PC-9 (cell line): ENCODE data around the gene NUDCD3.

ENCODE experiments used
- EZH2 ChIP-seq: fragments of 200-600 bp; sonication (generic); IDR thresholded peaks from 2 replicates; pipeline ENCODE4 v1.8.0; 2017; ENCODE audit warnings: antibody characterized with exemption, low read depth
- TF ChIP-seq, protein P1 (sequence below): fragments of 200-600 bp; sonication (generic); conservative IDR thresholded peaks from 2 replicates; pipeline ENCODE4 v1.6.1; 2017; ENCODE audit warnings: mixed run types, antibody characterized with exemption, mild to moderate bottlenecking, moderate library complexity

DNA sequence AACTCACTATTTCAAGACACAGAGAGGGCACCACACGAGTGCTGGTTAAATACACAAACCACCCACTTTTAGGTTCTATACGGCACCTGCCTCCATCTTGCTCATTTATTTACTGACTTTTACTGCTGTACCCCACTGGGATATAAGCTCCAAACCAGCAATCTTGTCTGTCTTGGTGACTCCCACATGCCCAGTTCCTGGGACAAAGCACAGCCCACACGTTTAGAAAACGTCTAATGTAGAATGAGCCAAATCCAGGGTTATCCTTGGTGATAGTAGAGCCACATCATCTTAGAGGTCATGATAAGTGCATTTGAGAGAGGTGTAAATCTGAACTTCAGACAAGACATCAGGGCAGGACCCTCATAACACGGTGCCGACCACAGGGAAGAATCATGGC, 73.5 kb downstream of the NUDCD3 start:
- TF ChIP-seq, protein P1, sequence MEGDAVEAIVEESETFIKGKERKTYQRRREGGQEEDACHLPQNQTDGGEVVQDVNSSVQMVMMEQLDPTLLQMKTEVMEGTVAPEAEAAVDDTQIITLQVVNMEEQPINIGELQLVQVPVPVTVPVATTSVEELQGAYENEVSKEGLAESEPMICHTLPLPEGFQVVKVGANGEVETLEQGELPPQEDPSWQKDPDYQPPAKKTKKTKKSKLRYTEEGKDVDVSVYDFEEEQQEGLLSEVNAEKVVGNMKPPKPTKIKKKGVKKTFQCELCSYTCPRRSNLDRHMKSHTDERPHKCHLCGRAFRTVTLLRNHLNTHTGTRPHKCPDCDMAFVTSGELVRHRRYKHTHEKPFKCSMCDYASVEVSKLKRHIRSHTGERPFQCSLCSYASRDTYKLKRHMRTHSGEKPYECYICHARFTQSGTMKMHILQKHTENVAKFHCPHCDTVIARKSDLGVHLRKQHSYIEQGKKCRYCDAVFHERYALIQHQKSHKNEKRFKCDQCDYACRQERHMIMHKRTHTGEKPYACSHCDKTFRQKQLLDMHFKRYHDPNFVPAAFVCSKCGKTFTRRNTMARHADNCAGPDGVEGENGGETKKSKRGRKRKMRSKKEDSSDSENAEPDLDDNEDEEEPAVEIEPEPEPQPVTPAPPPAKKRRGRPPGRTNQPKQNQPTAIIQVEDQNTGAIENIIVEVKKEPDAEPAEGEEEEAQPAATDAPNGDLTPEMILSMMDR = no peak
- no peak for TF ChIP-seq EZH2
